Measurements from ENCODE around the gene OTULIN. TPM values are rescaled to one million over a fixed set of nuclear protein-coding genes. Genes with fewer than 3 reads are reported as not detected.
A peak's percentile ranks its signal among the peaks of the same experiment; 100 is the strongest.

OTULIN gene
- total and polyA plus RNA-seq, 2 of the 13 experiments (the other 11 are each of a cell fraction or from before 2014, with no cell fraction given): 7.0 to 34.8 TPM

DNA sequence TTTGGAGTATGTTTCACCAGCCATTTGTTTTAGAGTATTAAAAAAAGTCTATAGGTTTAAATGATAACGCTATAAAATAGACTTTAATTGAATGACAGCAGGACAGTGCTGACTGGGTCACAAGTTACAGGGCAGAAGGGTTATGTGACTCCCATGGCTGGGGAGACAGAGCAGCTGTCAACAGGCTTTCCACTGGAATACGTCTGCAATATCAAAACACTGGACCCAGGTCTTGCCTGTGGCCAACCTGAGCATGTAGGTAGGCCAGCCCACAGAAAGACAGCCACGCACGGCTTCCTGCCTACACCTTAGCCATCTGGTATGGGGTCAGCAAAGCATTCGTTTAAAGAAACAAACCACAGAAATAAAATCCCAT is 80.7 kb downstream of the OTULIN start:
- H3K27ac ChIP-seq (ENCODE audit: extremely low read length, insufficient read depth, low read length): peak overlapping the region; percentile 62
- 94% methylated on average over 5 of the region's 5 CpGs for WGBS (ENCODE audit: low lambda C conversion rate)
- ChIA-PET CTCF (ENCODE audit: low intra/inter-chr PET ratio, low total read pairs) (no interaction called here), POLR2A (interaction anchor here (1.5 kb wide), 1 partner anchor 17 kb away, joined by 6 read pairs; no protein-coding TSS in a partner anchor)
- intact Hi-C loops (cut with micrococcal nuclease; ENCODE audit: unreplicated experiment): no loop called here
- H3K4me3 ChIP-seq (replicated peaks in 1 of 3; ENCODE audit: insufficient read depth in 1 of 3, low read depth in 2 of 3, low read length in 3 of 3): no peak overlapping the region
- H3K79me2 ChIP-seq (ENCODE audit: insufficient read depth, low read length): no peaks in the 10 kb centered on the region
- H4K20me1 ChIP-seq (ENCODE audit: insufficient read depth, low read length): no peaks in the 10 kb centered on the region
- no peaks in the 10 kb centered on the region for H3K9me3 ChIP-seq (ENCODE audit: low read length)
- peak; percentile 13; the same call in 2 of the 3 replicates for ATAC-seq
- in situ Hi-C loops (cut with HindIII; ENCODE audit: extremely low pct_ligation_motif_present, low pct_unique_long_range_greater_than_20kb): no loop called here
- no peak for FAIRE-seq
- BruUV-seq (replicated peaks): no TSS peak
- peaks cover 6 to 31% of the 10 kb centered on the region in 2 experiments; a peak in 3 of 5 replicates for H3K36me3 ChIP-seq (replicated peaks in 1 of 2; ENCODE audit: control insufficient read depth in 1 of 2, insufficient read depth in 2 of 2, low read length in 2 of 2)
- H3K9ac ChIP-seq (ENCODE audit: insufficient read depth, low read depth, low read length): no peak overlapping the region
- no peak for DNase-seq (ENCODE audit: low spot score)
- no peak overlapping the region for H3K4me2 ChIP-seq (ENCODE audit: low read depth, low read length)
- no peaks in the 10 kb centered on the region for H3K27me3 ChIP-seq (ENCODE audit: control insufficient read depth in 1 of 2, insufficient read depth in 2 of 2, low read length in 2 of 2)
- H3K4me1 ChIP-seq (ENCODE audit: insufficient read depth, low read length): peaks cover 26% of the 10 kb centered on the region
- H2AFZ ChIP-seq (ENCODE audit: low read length): no peak overlapping the region
- no peak for TF ChIP-seq CHD4 (IDR thresholded peaks at IDR 0.05; ENCODE audit: borderline replicate concordance, low read length)
- TF ChIP-seq, protein P1, sequence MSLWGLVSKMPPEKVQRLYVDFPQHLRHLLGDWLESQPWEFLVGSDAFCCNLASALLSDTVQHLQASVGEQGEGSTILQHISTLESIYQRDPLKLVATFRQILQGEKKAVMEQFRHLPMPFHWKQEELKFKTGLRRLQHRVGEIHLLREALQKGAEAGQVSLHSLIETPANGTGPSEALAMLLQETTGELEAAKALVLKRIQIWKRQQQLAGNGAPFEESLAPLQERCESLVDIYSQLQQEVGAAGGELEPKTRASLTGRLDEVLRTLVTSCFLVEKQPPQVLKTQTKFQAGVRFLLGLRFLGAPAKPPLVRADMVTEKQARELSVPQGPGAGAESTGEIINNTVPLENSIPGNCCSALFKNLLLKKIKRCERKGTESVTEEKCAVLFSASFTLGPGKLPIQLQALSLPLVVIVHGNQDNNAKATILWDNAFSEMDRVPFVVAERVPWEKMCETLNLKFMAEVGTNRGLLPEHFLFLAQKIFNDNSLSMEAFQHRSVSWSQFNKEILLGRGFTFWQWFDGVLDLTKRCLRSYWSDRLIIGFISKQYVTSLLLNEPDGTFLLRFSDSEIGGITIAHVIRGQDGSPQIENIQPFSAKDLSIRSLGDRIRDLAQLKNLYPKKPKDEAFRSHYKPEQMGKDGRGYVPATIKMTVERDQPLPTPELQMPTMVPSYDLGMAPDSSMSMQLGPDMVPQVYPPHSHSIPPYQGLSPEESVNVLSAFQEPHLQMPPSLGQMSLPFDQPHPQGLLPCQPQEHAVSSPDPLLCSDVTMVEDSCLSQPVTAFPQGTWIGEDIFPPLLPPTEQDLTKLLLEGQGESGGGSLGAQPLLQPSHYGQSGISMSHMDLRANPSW (CRISPR knock-in tag; IDR thresholded peaks at IDR 0.05; ENCODE audit: borderline replicate concordance): no peak
- TF ChIP-seq HDAC2 (CRISPR knock-in tag; IDR thresholded peaks at IDR 0.05): no peak
- TF ChIP-seq, protein P2, sequence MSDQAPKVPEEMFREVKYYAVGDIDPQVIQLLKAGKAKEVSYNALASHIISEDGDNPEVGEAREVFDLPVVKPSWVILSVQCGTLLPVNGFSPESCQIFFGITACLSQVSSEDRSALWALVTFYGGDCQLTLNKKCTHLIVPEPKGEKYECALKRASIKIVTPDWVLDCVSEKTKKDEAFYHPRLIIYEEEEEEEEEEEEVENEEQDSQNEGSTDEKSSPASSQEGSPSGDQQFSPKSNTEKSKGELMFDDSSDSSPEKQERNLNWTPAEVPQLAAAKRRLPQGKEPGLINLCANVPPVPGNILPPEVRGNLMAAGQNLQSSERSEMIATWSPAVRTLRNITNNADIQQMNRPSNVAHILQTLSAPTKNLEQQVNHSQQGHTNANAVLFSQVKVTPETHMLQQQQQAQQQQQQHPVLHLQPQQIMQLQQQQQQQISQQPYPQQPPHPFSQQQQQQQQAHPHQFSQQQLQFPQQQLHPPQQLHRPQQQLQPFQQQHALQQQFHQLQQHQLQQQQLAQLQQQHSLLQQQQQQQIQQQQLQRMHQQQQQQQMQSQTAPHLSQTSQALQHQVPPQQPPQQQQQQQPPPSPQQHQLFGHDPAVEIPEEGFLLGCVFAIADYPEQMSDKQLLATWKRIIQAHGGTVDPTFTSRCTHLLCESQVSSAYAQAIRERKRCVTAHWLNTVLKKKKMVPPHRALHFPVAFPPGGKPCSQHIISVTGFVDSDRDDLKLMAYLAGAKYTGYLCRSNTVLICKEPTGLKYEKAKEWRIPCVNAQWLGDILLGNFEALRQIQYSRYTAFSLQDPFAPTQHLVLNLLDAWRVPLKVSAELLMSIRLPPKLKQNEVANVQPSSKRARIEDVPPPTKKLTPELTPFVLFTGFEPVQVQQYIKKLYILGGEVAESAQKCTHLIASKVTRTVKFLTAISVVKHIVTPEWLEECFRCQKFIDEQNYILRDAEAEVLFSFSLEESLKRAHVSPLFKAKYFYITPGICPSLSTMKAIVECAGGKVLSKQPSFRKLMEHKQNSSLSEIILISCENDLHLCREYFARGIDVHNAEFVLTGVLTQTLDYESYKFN (CRISPR knock-in tag; conservative IDR thresholded peaks at IDR 0.05): no peak
- TF ChIP-seq PAX8 (CRISPR knock-in tag; IDR thresholded peaks at IDR 0.05; ENCODE audit: borderline replicate concordance): no peak
- TF ChIP-seq PAF1 (CRISPR knock-in tag; IDR thresholded peaks at IDR 0.05): no peak
- TF ChIP-seq ELF1 (CRISPR knock-in tag; IDR thresholded peaks at IDR 0.05): no peak
- TF ChIP-seq ZNF781 (CRISPR knock-in tag; IDR thresholded peaks at IDR 0.05; ENCODE audit: borderline replicate concordance, not compliant biosample characterization): no peak
- no peak for TF ChIP-seq HMG20B (CRISPR knock-in tag; conservative IDR thresholded peaks at IDR 0.05)
- TF ChIP-seq, protein P3, sequence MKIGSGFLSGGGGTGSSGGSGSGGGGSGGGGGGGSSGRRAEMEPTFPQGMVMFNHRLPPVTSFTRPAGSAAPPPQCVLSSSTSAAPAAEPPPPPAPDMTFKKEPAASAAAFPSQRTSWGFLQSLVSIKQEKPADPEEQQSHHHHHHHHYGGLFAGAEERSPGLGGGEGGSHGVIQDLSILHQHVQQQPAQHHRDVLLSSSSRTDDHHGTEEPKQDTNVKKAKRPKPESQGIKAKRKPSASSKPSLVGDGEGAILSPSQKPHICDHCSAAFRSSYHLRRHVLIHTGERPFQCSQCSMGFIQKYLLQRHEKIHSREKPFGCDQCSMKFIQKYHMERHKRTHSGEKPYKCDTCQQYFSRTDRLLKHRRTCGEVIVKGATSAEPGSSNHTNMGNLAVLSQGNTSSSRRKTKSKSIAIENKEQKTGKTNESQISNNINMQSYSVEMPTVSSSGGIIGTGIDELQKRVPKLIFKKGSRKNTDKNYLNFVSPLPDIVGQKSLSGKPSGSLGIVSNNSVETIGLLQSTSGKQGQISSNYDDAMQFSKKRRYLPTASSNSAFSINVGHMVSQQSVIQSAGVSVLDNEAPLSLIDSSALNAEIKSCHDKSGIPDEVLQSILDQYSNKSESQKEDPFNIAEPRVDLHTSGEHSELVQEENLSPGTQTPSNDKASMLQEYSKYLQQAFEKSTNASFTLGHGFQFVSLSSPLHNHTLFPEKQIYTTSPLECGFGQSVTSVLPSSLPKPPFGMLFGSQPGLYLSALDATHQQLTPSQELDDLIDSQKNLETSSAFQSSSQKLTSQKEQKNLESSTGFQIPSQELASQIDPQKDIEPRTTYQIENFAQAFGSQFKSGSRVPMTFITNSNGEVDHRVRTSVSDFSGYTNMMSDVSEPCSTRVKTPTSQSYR (CRISPR knock-in tag; IDR thresholded peaks at IDR 0.05; ENCODE audit: borderline replicate concordance): no peak
- no peak for TF ChIP-seq NONO (IDR thresholded peaks at IDR 0.05)
- no peak for TF ChIP-seq NONO (CRISPR knock-in tag; conservative IDR thresholded peaks at IDR 0.05)
- no peak for TF ChIP-seq ZNF761 (CRISPR knock-in tag; conservative IDR thresholded peaks at IDR 0.05)
- no peak for TF ChIP-seq BORCS8-MEF2B (CRISPR knock-in tag; IDR thresholded peaks at IDR 0.05)
- TF ChIP-seq NRL (CRISPR knock-in tag; IDR thresholded peaks at IDR 0.05; ENCODE audit: borderline replicate concordance): no peak
- TF ChIP-seq KLF16 (CRISPR knock-in tag; IDR thresholded peaks at IDR 0.05): no peak
- no peak for TF ChIP-seq NCOA2 (CRISPR knock-in tag; IDR thresholded peaks at IDR 0.05)

All from HepG2 (cell line).